ENCODE data around the gene MTA2. TPM values are rescaled to one million over a fixed set of nuclear protein-coding genes. Genes with fewer than 3 reads are reported as not detected.

The MTA2 gene
- total RNA-seq, 2 experiments from 2014 or later: 270 to 299 TPM

DNA sequence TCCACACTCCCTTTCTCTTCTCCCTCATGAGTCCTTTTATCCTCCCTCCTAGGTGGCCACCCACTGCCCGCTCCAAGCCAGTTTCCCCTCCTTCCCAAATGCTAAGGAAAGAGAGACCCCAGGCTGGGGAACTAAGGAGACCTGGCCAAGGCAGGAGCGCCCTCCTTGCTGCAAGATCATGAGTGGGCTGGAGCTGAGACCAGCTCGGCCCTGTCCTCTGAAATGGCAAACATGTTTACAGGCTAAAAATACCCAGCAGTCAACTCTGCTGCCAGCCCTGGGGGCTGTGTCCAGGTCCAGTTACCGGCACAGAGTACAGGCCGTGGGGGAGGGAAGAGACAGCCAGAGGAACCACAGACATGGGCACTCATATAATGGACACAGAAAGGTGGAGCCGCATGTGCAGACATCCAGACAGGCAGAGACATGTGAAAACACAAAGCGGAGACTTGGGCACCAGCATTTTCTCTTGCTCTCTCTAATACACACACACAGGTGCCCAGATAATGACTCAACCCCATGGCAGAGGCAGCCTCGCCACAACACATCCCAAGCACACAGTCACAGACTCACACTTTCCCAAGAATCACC, 53.9 kb downstream of the MTA2 start:
- DNase-seq: no peak
- H3K9me3 Mint-ChIP-seq: no peaks in the 10 kb centered on the region
- peaks cover 70% of the 10 kb centered on the region for H3K4me1 Mint-ChIP-seq
- peaks cover 11% of the 10 kb centered on the region for H3K27me3 Mint-ChIP-seq
- peaks cover 6% of the 10 kb centered on the region for H3K36me3 Mint-ChIP-seq (ENCODE audit: low read depth)
- POLR2A ChIA-PET: no interaction called here
- CTCF ChIA-PET: interaction anchor here (0.9 to 10.0 kb wide), 3 partner anchors 10 to 123 kb away, joined by 3 to 83 read pairs (median 11); no protein-coding TSS in a partner anchor
- peak overlapping the region; percentile 79 for H3K4me3 Mint-ChIP-seq
- H3K27ac Mint-ChIP-seq: peak overlapping the region; percentile 65

DNA sequence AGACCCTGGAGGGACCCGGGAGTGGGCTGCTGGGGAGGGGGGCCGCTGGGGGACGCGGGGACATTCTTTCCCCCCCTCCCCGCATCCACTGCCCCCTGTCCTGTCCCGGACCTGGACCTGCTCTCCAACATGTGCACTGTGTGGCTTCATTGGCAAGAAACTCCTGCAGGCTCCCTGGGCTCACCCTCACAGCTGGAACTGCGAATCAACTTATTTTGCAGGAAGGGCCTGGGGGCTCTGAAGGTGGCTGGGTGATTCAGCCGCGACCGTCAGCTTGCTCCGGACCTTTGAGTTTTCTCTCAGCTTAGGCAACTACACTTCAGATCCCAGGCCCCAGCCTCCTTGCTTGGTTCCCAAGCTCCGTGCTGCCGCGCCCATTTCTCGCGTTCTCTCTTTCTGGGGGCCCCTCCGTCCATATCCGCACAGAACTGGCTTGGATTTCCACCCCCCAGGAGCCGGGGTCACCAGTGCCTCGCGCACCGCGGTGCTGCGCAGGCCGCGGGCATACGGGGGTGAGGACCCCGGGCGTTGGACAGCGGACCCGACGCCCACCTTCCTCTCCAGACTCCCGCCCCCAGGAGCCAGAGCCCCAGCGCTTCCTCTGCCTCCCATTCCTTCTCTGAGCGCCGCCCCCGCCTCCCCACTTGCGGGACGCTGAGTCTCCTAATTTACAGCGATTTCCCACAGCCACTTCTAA, 54.6 kb downstream of the MTA2 start:
- no peak for DNase-seq
- peaks cover 11% of the 10 kb centered on the region for H3K27me3 Mint-ChIP-seq
- no peaks in the 10 kb centered on the region for H3K9me3 Mint-ChIP-seq
- ChIA-PET CTCF (interaction anchor here (0.9 to 10.0 kb wide), 3 partner anchors 11 to 122 kb away, joined by 3 to 83 read pairs (median 11); no protein-coding TSS in a partner anchor), POLR2A (interaction anchor here (0.7 to 1.1 kb wide), 2 partner anchors 8 to 12 kb away, joined by 4 to 5 read pairs; no protein-coding TSS in a partner anchor)
- peak overlapping the region; percentile 79 for H3K4me3 Mint-ChIP-seq
- peak overlapping the region; percentile 65 for H3K27ac Mint-ChIP-seq
- peaks cover 70% of the 10 kb centered on the region for H3K4me1 Mint-ChIP-seq
- H3K36me3 Mint-ChIP-seq (ENCODE audit: low read depth): peaks cover 6% of the 10 kb centered on the region

DNA sequence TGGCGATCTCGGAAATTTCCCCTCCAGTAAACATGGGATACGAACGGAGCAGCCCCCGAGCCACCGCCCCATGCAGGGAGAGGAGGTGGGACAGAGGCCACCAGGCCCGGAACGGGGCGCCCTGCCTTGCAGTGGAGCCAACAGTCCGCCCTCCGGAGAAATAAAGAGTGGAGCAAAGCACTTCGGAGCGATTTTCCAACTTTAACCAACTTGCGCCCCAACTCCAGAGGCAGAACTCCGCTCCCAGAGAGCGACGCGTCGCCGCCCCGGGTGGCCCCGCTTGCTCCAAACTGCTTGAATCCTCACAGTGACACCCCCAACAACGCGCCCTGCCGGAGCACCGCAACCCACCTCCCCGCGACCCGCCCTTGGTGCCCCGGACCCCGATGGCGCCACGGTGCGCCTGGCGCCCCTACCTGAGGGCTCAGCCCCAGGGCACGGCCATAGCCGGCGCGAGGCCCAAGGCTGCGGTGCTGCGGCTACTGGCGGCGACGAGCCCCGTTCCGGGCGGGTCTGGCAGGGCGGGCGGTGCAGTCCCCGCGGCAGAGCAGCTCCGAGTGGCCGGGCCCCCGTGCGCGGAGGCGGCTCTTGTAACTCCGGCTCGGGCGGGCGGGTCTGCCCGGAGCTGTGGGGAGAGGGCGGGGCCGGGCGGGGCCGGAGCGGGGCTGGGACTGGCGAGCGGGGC, 55.3 kb downstream of the MTA2 start, which contains the start of gene AHNAK:
Gene AHNAK (minus strand): TSS at position 563 of the 685 bp plus-strand sequence. CDS start 10,708 bp downstream, outside the sequence.
- peaks cover 6% of the 10 kb centered on the region for H3K36me3 Mint-ChIP-seq (ENCODE audit: low read depth)
- ChIA-PET POLR2A (interaction anchor here (0.7 to 1.1 kb wide), 2 partner anchors 9 to 12 kb away, joined by 4 to 5 read pairs; no protein-coding TSS in a partner anchor), CTCF (interaction anchor here (0.9 to 10.0 kb wide), 4 partner anchors 11 to 122 kb away, joined by 3 to 83 read pairs (median 7); no protein-coding TSS in a partner anchor)
- H3K4me1 Mint-ChIP-seq: peaks cover 70% of the 10 kb centered on the region
- peaks cover 11% of the 10 kb centered on the region for H3K27me3 Mint-ChIP-seq
- peak within 1 kb of the TSS; percentile 84 for H3K27ac Mint-ChIP-seq
- no peaks in the 10 kb centered on the region for H3K9me3 Mint-ChIP-seq
- peak; percentile 70 for DNase-seq
- H3K4me3 Mint-ChIP-seq: peak within 1 kb of the TSS; percentile 98

DNA sequence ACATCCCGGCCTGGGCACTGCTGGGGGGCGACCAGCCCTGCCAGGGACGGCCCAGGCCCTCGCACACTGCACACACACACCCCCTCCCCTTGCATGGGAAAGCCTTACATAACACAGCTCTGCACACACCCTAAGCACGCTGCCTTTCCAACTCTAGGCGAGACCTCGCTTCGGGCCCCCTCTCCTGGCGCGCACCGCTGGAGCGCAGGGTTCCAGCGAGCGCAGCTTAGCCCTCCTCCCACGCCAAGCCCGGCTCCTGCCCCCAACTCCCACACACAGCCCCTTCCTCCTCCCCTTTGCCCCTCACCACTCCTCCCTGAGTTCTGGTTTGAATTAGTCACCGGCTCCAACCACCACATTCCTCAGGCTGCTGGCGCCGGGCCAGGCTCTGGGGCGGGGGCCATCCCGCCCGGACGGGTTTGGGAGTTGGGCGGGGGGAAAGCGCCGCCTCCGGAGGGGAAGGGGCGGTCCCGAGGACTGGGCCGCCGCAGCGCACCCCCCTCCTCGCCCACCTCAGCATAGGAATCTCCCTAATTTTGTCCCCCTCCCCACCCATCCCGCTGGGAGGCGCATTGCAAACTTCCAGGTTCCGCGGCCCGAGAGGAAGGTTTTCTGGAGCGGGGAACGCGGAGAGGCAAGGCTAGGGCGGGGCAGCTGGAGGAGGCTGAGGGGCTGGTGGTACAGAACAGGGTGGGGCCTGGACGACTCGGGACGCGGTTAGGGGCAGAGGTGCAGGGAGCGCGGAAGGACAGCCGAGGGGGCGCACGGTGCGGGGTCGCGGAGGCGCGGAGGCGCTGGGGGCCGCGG, 56.0 kb downstream of the MTA2 start:
- H3K4me1 Mint-ChIP-seq: peaks cover 70% of the 10 kb centered on the region
- H3K9me3 Mint-ChIP-seq: no peaks in the 10 kb centered on the region
- ChIA-PET POLR2A (no interaction called here), CTCF (interaction anchor here (1.7 to 10.0 kb wide), 4 partner anchors 7 to 119 kb away, joined by 3 to 83 read pairs (median 70); no protein-coding TSS in a partner anchor)
- H3K4me3 Mint-ChIP-seq: peak overlapping the region; percentile 98
- H3K27me3 Mint-ChIP-seq: peaks cover 11% of the 10 kb centered on the region
- peak overlapping the region; percentile 84 for H3K27ac Mint-ChIP-seq
- DNase-seq: peak; percentile 46
- peaks cover 6% of the 10 kb centered on the region for H3K36me3 Mint-ChIP-seq (ENCODE audit: low read depth)

- ChIA-PET CTCF (interaction anchor here (0.6 to 10.0 kb wide), 8 partner anchors 8 to 197 kb away, joined by 3 to 83 read pairs (median 5); no protein-coding TSS in a partner anchor), POLR2A (interaction anchor here (0.8 to 1.3 kb wide), 2 partner anchors 9 to 16 kb away, joined by 3 to 4 read pairs; no protein-coding TSS in a partner anchor)
- peaks cover 11% of the 10 kb centered on the region for H3K27me3 Mint-ChIP-seq
- H3K9me3 Mint-ChIP-seq: no peaks in the 10 kb centered on the region
- peak overlapping the region; percentile 98 for H3K4me3 Mint-ChIP-seq
- H3K36me3 Mint-ChIP-seq (ENCODE audit: low read depth): peaks cover 6% of the 10 kb centered on the region
- peaks cover 68% of the 10 kb centered on the region for H3K4me1 Mint-ChIP-seq
- peak overlapping the region; percentile 87 for H3K27ac Mint-ChIP-seq
- peak; percentile 39 for DNase-seq
These were observed 56.9 kb downstream of the MTA2 start for GRCh38 chr11:62544581-62545436.

- Mint-ChIP-seq H3K27me3 (peaks cover 9% of the 10 kb centered on the region), H3K27ac (peak overlapping the region; percentile 87)
- POLR2A ChIA-PET: interaction anchor here (0.8 to 1.3 kb wide), 2 partner anchors 9 to 17 kb away, joined by 3 to 4 read pairs; no protein-coding TSS in a partner anchor
These were observed 57.8 kb downstream of the MTA2 start for GRCh38 chr11:62543680-62544444.

More at GRCh38 chr11:62543680-62544444, 57.8 kb downstream of the MTA2 start:
- H3K4me1 Mint-ChIP-seq: peaks cover 73% of the 10 kb centered on the region
- DNase-seq: no peak
- H3K36me3 Mint-ChIP-seq (ENCODE audit: low read depth): peaks cover 6% of the 10 kb centered on the region
- H3K4me3 Mint-ChIP-seq: peak overlapping the region; percentile 98
- no peaks in the 10 kb centered on the region for H3K9me3 Mint-ChIP-seq
- CTCF ChIA-PET: interaction anchor here (0.6 to 10.0 kb wide), 22 partner anchors 9 to 337 kb away, joined by 3 to 83 read pairs (median 6); partner anchors contain the start of genes SLC3A2 and TUT1

Small RNA genes within 50 kb of the gene (microRNA-seq; reads per million reads assigned to microRNA genes)
- 0.84 reads per million for gene MIR6747 (ENCODE audit: borderline microRNAs expressed, borderline replicate concordance)

Other genes starting within 250 kb of the MTA2 start
- gene SCGB1A1, start 182.8 kb downstream of the MTA2 start, total RNA-seq: not detected
- 100 to 1,000 TPM; 206 to 237 TPM for gene AHNAK, start 55.1 kb downstream of the MTA2 start, total RNA-seq
- 1,000 to 10,000 TPM; 1,239 to 1,470 TPM for gene EEF1G, start 28.0 kb downstream of the MTA2 start, total RNA-seq
- gene TUT1, start 10.3 kb downstream of the MTA2 start, total RNA-seq: 10 to 100 TPM; 24.1 to 26.0 TPM
- 100 to 1,000 TPM; 137 to 144 TPM for gene EML3, start 10.9 kb upstream of the MTA2 start, total RNA-seq
- 1 to 10 TPM; 1.0 to 1.3 TPM for gene ROM1, start 11.4 kb upstream of the MTA2 start, total RNA-seq
- gene B3GAT3, start 20.1 kb upstream of the MTA2 start, total RNA-seq: 10 to 100 TPM; 63.4 to 71.1 TPM
- 100 to 1,000 TPM; 290 to 291 TPM for gene GANAB, start 44.7 kb upstream of the MTA2 start, total RNA-seq
- gene INTS5, start 51.4 kb upstream of the MTA2 start, total RNA-seq: 10 to 100 TPM; 26.3 to 27.6 TPM
- gene C11orf98, start 63.3 kb upstream of the MTA2 start, total RNA-seq: 10 to 100 TPM; 86.0 to 93.9 TPM
- gene CSKMT, start 63.4 kb upstream of the MTA2 start, total RNA-seq: 10 to 100 TPM; 11.0 to 18.2 TPM
- 1 to 10 TPM; 6.7 to 7.4 TPM for gene UQCC3, start 69.8 kb upstream of the MTA2 start, total RNA-seq
- gene LBHD1, start 70.4 kb upstream of the MTA2 start, total RNA-seq: 10 to 100 TPM; 19.5 to 21.3 TPM
- 100 to 1,000 TPM; 126 to 146 TPM for gene UBXN1, start 77.2 kb upstream of the MTA2 start, total RNA-seq
- under 1 TPM; 0.17 to 0.40 TPM for gene LRRN4CL, start 87.7 kb upstream of the MTA2 start, total RNA-seq
- 10 to 100 TPM; 28.3 to 41.0 TPM for gene BSCL2, start 105.6 kb upstream of the MTA2 start, total RNA-seq
- gene GNG3, start 105.8 kb upstream of the MTA2 start, total RNA-seq: not detected
- 10 to 100 TPM; 67.9 to 69.0 TPM for gene HNRNPUL2, start 125.6 kb upstream of the MTA2 start, total RNA-seq
- gene TTC9C, start 126.6 kb upstream of the MTA2 start, total RNA-seq: 10 to 100 TPM; 51.1 to 59.9 TPM
- gene ZBTB3, start 152.3 kb upstream of the MTA2 start, total RNA-seq: 10 to 100 TPM; 14.3 to 18.5 TPM
- 10 to 100 TPM; 87.2 to 99.8 TPM for gene POLR2G, start 159.7 kb upstream of the MTA2 start, total RNA-seq
- 10 to 100 TPM; 17.7 to 19.4 TPM for gene TAF6L, start 169.5 kb upstream of the MTA2 start, total RNA-seq
- gene TMEM179B, start 185.5 kb upstream of the MTA2 start, total RNA-seq: 10 to 100 TPM; 46.8 to 55.9 TPM
- 10 to 100 TPM; 17.9 to 19.4 TPM for gene TMEM223, start 190.1 kb upstream of the MTA2 start, total RNA-seq
- gene NXF1, start 203.6 kb upstream of the MTA2 start, total RNA-seq: 100 to 1,000 TPM; 110 to 121 TPM
- gene STX5, start 230.2 kb upstream of the MTA2 start, total RNA-seq: 10 to 100 TPM; 34.1 to 41.0 TPM
- gene TEX54, start 231.0 kb upstream of the MTA2 start, total RNA-seq: under 1 TPM in 1 of 2 experiments, not detected in 1; 0.48 TPM
- gene WDR74, start 237.7 kb upstream of the MTA2 start, total RNA-seq: 10 to 100 TPM; 53.8 to 60.4 TPM

Data from activated CD4-positive, alpha-beta T cell treated with anti-CD3 and anti-CD28 coated beads, Interleukin-2, amount 10 ng/mL, durations not matched to agents 7 days and 5 days (primary cell).